HG03432 (cell line): ENCODE results near the gene MGMT.

ENCODE experiments used
- ATAC-seq: cut with Tn5 transposase; IDR thresholded peaks from one replicate; pipeline ENCODE4 v1.9.1; 2021; ENCODE audit warnings: mild to moderate bottlenecking, moderate library complexity; ENCODE audit not compliant: unreplicated experiment

The MGMT gene

GRCh38 chr10:129647590-129647989 is 180.5 kb downstream of the MGMT start:
- no peak for ATAC-seq

GRCh38 chr10:129648856-129649255 is 181.8 kb downstream of the MGMT start:
- ATAC-seq, result no peak

DNA sequence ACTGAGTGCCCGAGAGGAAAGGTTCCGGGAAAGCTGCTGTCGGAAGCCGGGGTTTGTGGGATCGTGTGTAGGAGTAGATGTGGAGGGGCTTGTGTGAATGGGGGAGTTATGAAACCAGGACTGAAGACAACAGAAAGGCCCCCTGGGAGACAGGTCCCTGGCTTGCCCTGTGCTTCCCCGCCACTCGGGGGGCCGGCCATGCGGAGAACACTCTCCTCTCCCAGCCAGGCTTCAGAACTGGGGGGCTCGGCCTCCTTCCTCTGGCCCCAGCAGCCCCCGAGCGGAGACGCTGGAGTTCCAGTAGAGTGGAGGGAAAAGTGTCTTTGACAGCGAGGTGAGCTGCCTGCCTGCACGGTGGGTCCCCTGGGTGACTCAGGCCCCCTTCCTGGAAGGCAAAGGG is 185.0 kb downstream of the MGMT start:
- ATAC-seq, result no peak

DNA sequence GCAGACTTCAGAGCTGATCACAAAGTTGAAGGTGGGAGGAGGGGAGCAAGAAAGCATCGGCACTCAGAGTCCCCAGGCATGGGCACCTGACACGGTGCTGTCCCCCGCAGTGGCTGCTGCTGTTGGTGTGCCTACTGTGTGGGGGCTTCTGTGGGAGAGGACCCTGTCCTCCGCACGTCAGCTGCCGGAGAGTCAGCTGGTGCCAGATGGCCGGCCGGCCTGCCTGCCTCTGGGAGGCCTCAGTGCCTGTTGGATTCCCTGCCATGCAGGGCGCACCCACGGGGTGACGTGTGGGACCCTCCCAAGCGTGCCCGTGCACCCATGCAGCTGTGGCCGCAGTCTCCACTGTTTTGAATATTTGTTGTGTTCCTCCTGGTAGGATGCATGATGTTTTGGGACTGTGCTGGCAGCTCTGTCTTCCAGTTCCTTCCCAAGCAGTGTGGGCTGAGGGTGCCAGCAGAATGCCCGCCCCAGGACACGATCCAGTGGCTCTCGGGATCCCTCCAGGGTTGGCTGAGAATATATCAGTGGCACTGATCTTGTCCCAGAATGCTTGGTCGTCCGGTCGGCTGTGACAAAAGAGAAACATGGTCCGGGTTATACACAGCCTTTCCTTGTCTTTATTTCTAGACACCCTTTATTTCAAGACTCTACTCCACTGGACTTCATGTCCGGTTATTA is 185.6 kb downstream of the MGMT start:
- no peak for ATAC-seq

GRCh38 chr10:129653428-129653827 is 186.4 kb downstream of the MGMT start:
- ATAC-seq, result no peak

GRCh38 chr10:129653861-129654260 is 186.8 kb downstream of the MGMT start:
- ATAC-seq, result no peak

DNA sequence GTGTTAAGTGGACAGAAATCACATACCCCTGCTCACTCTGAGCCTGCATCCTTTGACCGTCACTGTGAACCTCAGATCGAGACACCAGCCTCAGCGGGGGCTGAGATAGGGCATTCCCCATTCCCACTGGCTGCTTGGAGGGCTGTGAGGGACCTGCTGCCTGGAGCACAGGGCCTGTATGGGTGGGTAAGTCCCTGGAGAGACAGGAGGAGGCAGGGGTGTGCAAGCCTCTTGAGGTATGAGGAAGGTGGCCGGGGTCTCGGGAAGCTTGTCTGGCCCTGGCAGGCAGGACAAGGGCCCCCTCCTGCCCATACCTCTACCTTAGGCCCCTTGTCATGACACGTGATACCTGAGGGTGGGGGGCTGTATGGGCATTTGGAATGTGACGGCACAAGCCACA is 187.4 kb downstream of the MGMT start:
- ATAC-seq, result no peak

GRCh38 chr10:129655007-129655678 is 188.1 kb downstream of the MGMT start:
- no peak for ATAC-seq

- ATAC-seq, result no peak
These were observed 188.6 kb downstream of the MGMT start for GRCh38 chr10:129655679-129656031.

DNA sequence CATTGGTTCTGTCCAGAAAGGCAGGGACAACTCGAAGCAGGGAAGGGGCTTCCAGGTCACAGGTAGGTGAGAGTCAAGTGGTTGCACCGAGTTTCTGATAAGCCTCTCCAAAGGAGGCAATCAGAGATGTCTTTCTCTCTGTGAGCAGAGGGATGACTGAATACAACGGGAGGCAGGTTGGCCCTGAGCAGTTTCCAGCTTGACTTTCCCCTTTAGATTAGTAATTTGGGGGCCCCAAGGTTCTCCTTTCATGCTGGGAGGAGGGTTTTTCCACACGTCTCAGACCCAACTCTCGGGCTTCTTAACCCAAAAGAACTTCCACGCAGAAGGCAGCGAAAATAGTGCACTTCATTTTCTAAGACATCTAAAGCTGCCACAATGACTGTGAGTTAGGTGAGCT is 189.6 kb downstream of the MGMT start:
- no peak for ATAC-seq

DNA sequence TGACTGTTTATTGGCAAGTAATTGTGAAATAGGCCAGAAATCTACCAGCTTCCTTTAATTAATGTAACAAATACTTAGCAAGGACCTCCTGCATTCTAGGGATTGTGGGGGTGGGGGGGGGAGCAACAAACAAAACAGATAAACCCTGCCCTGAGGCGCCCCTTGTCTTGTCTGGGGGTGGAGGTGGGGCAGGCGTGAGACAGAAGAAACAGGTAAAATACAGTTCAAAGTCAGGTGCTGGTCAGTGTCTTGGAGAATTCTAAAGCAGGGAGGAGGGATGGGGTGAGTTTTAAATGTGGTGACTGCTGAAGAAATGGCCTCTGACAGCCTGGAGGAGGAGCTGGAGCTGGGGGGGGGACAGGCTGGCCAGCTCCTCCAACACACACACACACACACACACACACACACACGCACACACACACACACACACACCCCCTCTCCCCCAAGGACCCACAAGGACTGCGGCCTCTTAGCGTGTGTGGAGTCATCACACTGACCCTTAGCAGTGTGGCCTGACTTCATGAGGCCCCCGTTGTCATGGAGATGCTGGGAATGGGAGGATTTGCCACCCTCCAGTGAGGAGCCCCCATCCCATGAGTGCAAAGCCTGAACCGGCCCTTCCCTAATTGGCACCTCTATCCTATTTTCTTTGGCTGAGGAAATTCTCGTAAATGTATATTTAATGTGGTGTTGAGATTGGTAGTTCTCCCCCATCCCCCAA is 190.4 kb downstream of the MGMT start:
- ATAC-seq, result no peak

DNA sequence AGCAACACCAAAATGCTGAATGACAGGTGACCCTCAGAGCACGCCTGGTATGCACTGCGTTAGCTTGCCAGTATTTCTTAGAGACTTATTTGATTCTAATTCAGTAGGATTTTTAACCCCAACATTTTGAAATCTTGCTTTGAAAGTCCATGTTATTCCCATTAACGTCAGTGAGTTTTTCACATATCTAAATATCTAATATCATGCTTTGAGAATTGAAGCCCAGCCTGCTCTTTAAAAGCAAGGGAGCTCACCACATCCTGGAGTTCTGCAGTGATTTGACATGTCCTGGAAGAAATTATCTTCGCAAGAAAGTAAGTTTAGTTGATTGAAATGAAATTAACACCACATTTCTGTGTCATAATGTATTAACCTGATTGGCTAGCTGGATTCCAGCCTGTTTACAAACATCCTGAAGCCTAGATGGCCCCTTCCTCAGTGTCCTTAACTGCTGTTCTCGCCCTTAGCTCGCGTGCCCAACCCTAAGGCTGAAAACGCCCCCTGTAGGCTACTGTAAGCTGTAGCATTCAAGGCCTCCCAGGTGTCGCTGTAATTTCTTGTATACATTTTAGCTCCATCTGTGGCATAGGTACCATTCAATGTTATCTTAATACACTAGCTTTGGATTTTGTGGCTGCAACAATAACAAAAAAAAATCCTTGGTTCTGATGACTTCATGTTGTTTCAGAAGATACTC is 191.5 kb downstream of the MGMT start:
- no peak for ATAC-seq

DNA sequence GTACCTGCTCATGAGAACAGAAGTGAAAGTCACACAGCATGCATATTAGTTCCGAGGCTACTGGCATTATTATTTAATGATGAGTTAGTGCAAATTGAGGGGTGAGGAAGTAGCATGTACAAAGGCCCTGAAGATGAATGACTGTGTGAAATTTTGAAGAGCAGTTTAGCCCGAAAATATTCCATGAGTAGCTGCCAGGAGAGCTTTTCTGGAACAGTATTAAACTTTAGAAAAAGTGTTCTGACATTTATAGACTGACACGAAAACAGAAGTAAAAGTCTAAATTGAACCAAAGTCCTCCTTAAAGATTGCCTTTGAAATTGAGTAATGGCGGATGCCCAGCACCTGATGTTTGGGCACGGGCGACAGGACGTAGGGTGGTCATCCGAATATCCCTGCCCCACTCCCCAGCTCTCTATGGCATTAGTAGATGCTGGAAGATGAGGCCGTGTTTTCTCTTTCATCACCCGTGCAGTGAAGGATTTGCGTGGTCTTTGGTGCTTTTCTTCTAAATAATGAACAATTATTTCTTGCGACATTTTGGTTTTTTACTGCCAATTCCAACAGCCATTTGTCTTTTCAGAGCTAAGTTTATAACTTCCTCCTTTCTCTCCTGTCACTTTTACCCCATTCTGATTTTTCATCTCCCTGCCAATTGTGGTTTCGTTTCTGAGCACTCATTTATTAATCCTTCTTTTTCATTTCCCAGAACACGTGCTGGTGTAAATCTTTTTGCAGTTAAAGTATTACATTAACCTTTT is 192.6 kb downstream of the MGMT start:
- no peak for ATAC-seq

DNA sequence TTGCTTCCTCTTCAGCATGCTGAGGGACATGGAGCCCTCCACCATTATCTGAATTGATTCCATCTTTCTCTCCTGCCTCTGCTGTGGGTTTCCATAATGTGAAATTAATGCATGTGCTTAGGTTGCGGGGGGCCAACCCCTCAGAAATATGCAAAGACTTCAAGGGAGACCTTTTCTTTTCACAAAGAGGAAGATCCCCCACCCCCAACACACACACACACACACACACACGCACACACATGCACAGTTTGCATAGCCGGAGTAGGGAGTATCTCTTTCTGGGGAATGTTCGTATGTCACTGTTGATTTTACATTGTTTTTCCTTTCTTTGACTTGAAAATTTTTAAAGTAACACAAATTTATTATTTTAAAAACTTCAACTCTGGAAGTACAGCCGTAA is 193.5 kb downstream of the MGMT start:
- no peak for ATAC-seq

GRCh38 chr10:129662426-129662825 is 195.4 kb downstream of the MGMT start:
- ATAC-seq, result no peak

GRCh38 chr10:129670124-129670523 is 203.1 kb downstream of the MGMT start:
- ATAC-seq, result no peak

DNA sequence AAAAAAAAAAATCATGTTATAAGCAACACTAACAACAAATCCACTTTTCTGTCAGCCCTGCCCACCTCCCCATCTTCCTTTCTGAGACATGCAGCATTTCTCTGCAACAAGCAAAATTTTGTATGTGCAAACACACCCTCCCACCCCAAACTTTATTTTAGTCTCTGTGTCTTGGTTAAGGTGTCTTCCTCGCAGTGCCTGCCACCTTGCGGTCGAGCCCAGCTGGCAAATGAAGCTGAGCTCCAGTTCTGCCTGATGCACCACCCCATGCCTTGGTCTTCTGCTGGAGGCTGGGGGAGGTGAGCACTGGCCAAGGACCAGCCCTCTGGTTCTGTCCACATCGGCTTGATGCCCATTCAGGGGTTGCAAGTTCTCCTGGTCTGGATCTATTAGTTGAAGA is 206.3 kb downstream of the MGMT start:
- no peak for ATAC-seq

- no peak for ATAC-seq
These were observed 208.2 kb downstream of the MGMT start for GRCh38 chr10:129675027-129675769.

GRCh38 chr10:129676014-129676413 is 209.0 kb downstream of the MGMT start:
- ATAC-seq, result no peak

DNA sequence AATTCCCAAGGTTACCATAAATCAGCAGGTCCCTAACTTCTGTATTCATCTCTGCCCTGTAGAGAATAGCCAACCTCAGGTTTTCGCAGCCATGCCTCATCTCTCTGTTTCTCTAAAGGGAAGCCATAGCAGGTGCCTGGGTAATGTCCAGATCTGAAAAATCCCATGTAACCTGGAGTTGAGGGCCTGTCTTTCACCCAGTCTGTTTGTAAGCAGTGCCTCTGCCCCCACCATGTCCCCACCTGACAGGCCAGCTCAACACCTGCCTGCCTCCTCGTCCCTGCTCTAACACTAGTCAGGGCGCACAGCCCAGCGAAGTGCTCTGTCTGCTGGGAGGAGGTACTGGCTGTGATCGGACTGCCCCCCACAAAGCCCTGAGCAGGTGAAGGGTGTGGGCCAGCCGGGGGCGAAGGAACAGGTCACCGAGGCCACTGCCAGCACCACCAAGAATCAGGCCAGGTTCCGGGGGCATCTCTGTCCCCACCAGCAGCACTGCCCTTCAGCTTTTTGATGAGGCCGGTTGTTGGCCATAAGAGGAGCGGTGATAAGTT is 210.4 kb downstream of the MGMT start:
- ATAC-seq, result no peak
